Right lobe of liver (tissue), 6 donors: ENCODE data around the gene SRSF2. TPM values are rescaled to one million over a fixed set of nuclear protein-coding genes. Genes with fewer than 3 reads are reported as not detected.

Experiments used
- ATAC-seq, 4 donors: fragments of 200-7000 bp; cut with Tn5 transposase; one replicate each; pipeline ENCODE4 v1.9.1; 2020; ENCODE audit warnings: mild to moderate bottlenecking in 4 of 4, moderate library complexity in 4 of 4
- DNase-seq, 3 donors: peaks; one replicate each; pipeline ENCODE4 v3.0.0-alpha.2; 2020
- H3K27ac ChIP-seq, 3 donors: fragments of 200-600 bp; one replicate each; pipeline ENCODE4 v1.8.0; 2022
- H3K27me3 ChIP-seq, 2 donors: fragments of 200-600 bp; one replicate each; pipeline ENCODE4 v1.8.0; 2022
- H3K36me3 ChIP-seq, 4 donors: fragments of 200-600 bp; sonication (generic) in 1 of 4; one replicate each; pipeline versions ENCODE4 v1.5.1 to v1.8.0; 2017 to 2022; ENCODE audit warnings: control low read depth in 1 of 4
- H3K4me1 ChIP-seq, 4 donors: fragments of 200-600 bp; sonication (generic) in 1 of 4; one replicate each; pipeline versions ENCODE4 v1.5.1 to v1.8.0; 2017 to 2022; ENCODE audit warnings: control low read depth in 1 of 4
- H3K4me3 ChIP-seq, 3 donors: fragments of 200-600 bp; one replicate each; pipeline ENCODE4 v1.8.0; 2022
- H3K9me3 ChIP-seq, 4 donors: fragments of 200-600 bp; sonication (generic) in 1 of 4; one replicate each; pipeline versions ENCODE4 v1.5.1 to v1.8.0; 2017 to 2022; ENCODE audit warnings: control low read depth in 1 of 4
- CTCF ChIP-seq, 4 donors: fragments of 200-600 bp in 3 of 4; fragments of 450-650 bp in 1 of 4; IDR thresholded peaks; one replicate each; pipeline versions ENCODE4 v1.5.1 to v1.8.0; 2016 to 2022; ENCODE audit warnings: antibody characterized with exemption in 4 of 4, mild to moderate bottlenecking in 2 of 4
- POLR2A ChIP-seq: fragments of 450-650 bp; IDR thresholded peaks from one replicate; pipeline ENCODE4 v1.6.1; 2017; ENCODE audit warnings: antibody characterized with exemption, mild to moderate bottlenecking
- WGBS: methylation state at CpG from one replicate; pipeline ENCODE4 v1.1.6; 2018; ENCODE audit warnings: low coverage, low lambda C conversion rate; ENCODE audit not compliant: insufficient coverage; ENCODE audit errors: missing lambda C conversion rate; 5-methylcytosine and 5-hydroxymethylcytosine counted together
- intact Hi-C, 2 donors: fragments of 100-400 bp; cut with DNase I; formaldehyde crosslinking; loops; one replicate each; pipeline versions ENCODE4 v1.11.2 to v1.14.1; 2022
- total RNA-seq, 6 experiments: library from RNA; depleted of rRNA in 2 of 6; stranded (reverse); fragments of >200 nt in 2 of 6; fragmentation: NEBNext Ultra II Directional in 3 of 6; extraction: Animal tissue kit (Norgen Biotek cat#: 25700) in 3 of 6; gene quantifications; one replicate each; pipeline versions ENCODE4 v1.1.0 to v1.2.4, GENCODE V29; 2016 to 2023
- donor health status: DM: no; HTN: yes; CAD: no.
- donor health status: DM: no; HTN: no; CAD: no.
- donor health status: DM: no; HTN: no; CAD: no.
- donor health status: DM: no; HTN: yes; CAD: no.
- donor health status: DM: no; HTN: yes; CAD: no.

The SRSF2 gene
- total RNA-seq, 6 experiments from 2014 or later: 62.4 to 106 (median 86.0) TPM

- Histone ChIP-seq H3K27ac (peak overlapping the region; percentile 96 to 99 (median 96)), H3K36me3 (peaks cover 0 to 43% (median 17%) of the 10 kb centered on the region in 4 donors), H3K4me3 (peak overlapping the region; percentile 95 to 100 (median 97)), H3K4me1 (peaks cover 0 to 50% (median 15%) of the 10 kb centered on the region in 4 donors), H3K9me3 (no peaks in the 10 kb centered on the region), H3K27me3 (no peaks in the 10 kb centered on the region)
- intact Hi-C loops: no loop called here
- DNase-seq: peak; percentile 79 to 86 (median 82)
- WGBS: no CpG with 5 or more reads among the region's 117 CpGs
- peak in 2 of 4 donors; percentile 16 to 24 for TF ChIP-seq CTCF (IDR thresholded peaks at IDR 0.05)
- TF ChIP-seq POLR2A: peak; percentile 9
- peak; percentile 19 to 48 (median 44) for ATAC-seq
Observed at GRCh38 chr17:76736349-76737081, 616 bp downstream of the SRSF2 start.

- ATAC-seq: no peak
- intact Hi-C loops: no loop called here
- no peaks in the 10 kb centered on the region for H3K9me3 ChIP-seq
- WGBS: 0% methylated on average over 15 of the region's 20 CpGs
- H3K4me3 ChIP-seq: peak overlapping the region; percentile 95 to 100 (median 97)
- H3K36me3 ChIP-seq: peaks cover 0 to 48% (median 20%) of the 10 kb centered on the region in 4 donors
- no peak for DNase-seq
- H3K4me1 ChIP-seq: peaks cover 0 to 50% (median 15%) of the 10 kb centered on the region in 4 donors
- TF ChIP-seq CTCF (IDR thresholded peaks at IDR 0.05) (no peak), POLR2A (no peak)
- H3K27ac ChIP-seq: peak overlapping the region; percentile 96 to 99 (median 96)
- no peaks in the 10 kb centered on the region for H3K27me3 ChIP-seq
Observed at GRCh38 chr17:76735586-76736348, 1.4 kb downstream of the SRSF2 start.

- Histone ChIP-seq H3K4me3 (peak overlapping the region; percentile 95 to 100 (median 97)), H3K36me3 (peaks cover 0 to 48% (median 20%) of the 10 kb centered on the region in 4 donors), H3K27ac (peak overlapping the region in 2 of 3 donors; percentile 96 to 99), H3K27me3 (no peaks in the 10 kb centered on the region), H3K9me3 (no peaks in the 10 kb centered on the region), H3K4me1 (peaks cover 0 to 50% (median 15%) of the 10 kb centered on the region in 4 donors)
- TF ChIP-seq CTCF (IDR thresholded peaks at IDR 0.05) (no peak), POLR2A (no peak)
- intact Hi-C loops: no loop called here
- DNase-seq: no peak
- ATAC-seq: no peak
- WGBS: 8% methylated on average over 5 of the region's 5 CpGs
Observed at GRCh38 chr17:76735006-76735405, 2.1 kb downstream of the SRSF2 start.

- TF ChIP-seq CTCF (IDR thresholded peaks at IDR 0.05) (no peak), POLR2A (no peak)
- H3K4me1 ChIP-seq: peaks cover 0 to 50% (median 15%) of the 10 kb centered on the region in 4 donors
- intact Hi-C loops: no loop called here
- H3K9me3 ChIP-seq: no peaks in the 10 kb centered on the region
- peak overlapping the region in 1 of 3 donors; percentile 96 for H3K27ac ChIP-seq
- DNase-seq (no peak), ATAC-seq (no peak)
- 21% methylated on average over 8 of the region's 8 CpGs for WGBS
- H3K4me3 ChIP-seq: peak overlapping the region; percentile 95 to 100 (median 97)
- peaks cover 0 to 48% (median 20%) of the 10 kb centered on the region in 4 donors for H3K36me3 ChIP-seq
- H3K27me3 ChIP-seq: no peaks in the 10 kb centered on the region
Observed at GRCh38 chr17:76734080-76734840, 2.9 kb downstream of the SRSF2 start.
